ENCODE measurements around the gene NXPH3.

NXPH3 gene

DNA sequence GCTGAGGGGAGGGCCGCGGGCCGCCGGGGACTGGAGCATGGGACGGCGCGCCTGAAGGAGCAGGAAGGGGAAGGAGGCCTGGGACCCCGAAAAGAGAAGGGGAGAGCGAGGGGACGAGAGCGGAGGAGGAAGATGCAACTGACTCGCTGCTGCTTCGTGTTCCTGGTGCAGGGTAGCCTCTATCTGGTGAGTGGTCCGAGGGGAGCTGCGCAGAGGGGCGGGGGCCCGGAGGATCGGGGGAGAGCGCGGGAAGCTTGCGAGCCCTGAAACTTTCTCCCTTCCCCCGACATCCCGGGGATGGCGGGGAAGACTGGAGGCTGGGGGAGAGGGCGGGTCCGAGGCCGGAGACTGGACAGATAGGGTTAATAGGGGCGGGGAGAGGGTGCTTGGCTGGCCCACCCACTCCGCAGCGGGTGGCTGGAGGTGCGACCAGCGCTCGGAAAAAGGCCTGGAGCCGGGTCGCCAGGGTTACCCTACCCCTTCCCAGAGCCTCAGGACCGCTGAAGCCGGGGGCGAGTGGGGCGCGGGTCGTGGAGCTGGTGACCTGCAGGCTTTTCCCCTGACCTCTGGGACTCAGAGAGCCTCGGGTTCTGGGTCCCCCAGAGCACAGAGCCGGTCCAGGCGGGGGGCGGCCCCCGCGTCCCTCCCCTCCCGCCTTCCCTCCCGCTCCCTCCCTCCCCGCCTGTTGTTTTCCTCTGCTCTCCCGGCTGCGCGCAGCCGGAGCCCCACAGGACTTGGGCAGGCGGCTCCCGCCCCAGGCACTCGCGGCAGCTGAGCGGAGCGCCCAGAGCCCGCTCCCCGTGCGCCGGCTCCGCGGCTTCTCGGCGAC lies 631 bp downstream of the NXPH3 start:
- DNase-seq, result peak; percentile 16

DNA sequence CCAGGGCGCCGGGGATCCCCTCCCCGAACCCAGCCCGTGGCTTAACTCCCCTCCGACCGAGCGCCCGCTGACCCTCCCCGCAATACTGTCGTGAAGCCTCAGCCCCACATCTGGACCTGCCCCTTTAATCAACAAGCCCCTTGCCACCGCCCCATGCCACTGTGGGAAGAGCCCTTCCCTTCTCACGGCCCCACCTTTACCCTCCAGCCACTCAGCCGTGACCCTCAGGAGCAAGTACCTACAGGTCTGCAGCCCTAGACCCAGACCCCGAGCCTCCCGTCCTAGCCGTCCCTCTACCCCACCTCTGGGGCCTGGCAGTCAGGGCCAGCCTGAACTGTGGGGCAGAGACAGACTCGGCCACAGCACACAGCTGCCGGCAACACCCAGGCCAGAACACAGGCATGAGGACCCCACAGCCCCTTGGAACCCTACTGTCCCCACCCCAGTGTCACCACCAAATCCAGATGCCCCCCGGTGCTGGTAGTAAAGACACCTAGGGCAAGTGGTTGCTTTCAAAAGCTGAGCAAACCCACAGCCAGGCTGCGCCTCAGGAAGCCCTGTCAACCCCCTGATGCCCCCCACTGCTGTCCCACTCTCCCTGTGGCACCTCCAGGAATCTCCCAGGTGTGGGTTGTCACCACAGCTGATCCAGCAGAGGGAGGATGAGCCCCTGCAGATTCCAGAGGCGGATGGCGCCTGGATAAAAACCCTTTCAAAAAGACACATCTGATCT lies 1.4 kb downstream of the NXPH3 start:
- DNase-seq, result no peak

DNA sequence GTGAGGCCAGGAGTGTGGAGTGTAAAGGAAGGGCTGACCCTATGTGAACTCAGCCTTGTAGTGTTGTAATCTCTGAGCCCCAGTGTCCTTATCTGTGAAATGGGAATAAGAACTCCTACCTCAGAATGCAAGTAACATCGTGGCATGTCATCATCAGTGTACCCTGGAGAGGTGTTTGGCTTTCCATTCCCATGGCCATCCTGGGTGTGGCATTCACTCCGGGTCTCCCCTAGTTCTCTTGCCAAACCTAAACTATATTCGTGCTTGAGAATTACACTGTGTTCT lies 1.9 kb downstream of the NXPH3 start:
- no peak for DNase-seq

DNA sequence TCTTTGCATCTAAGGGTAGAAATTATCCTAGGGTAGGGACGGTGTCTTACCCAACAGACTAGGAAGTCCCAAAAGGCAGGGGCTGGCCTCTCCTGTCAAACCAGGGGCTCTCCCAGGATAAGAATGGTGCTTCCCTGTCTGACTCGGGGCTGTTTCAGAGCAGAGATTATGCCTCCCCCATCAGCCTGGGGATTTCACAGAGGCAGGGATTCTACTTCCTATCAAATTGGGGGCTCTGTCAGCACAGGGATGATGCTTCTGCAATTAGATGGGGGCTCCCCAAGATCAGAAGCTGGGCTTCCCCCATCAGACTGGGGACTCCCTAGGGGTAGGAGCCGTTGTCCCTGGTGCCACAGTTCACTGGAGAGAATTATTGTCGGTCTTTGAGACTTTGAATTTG lies 2.3 kb downstream of the NXPH3 start:
- no peak for DNase-seq

DNA sequence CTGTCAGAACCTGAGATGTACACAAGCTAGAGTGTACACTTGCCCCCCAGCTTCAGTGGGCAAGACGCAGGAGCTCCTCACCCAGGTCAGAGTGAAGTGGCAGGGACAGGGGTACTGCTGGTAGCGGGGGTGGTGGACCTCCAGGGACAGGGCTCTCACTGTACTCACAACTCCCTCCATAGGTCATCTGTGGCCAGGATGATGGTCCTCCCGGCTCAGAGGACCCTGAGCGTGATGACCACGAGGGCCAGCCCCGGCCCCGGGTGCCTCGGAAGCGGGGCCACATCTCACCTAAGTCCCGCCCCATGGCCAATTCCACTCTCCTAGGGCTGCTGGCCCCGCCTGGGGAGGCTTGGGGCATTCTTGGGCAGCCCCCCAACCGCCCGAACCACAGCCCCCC lies 2.7 kb downstream of the NXPH3 start:
- DNase-seq, result no peak

DNA sequence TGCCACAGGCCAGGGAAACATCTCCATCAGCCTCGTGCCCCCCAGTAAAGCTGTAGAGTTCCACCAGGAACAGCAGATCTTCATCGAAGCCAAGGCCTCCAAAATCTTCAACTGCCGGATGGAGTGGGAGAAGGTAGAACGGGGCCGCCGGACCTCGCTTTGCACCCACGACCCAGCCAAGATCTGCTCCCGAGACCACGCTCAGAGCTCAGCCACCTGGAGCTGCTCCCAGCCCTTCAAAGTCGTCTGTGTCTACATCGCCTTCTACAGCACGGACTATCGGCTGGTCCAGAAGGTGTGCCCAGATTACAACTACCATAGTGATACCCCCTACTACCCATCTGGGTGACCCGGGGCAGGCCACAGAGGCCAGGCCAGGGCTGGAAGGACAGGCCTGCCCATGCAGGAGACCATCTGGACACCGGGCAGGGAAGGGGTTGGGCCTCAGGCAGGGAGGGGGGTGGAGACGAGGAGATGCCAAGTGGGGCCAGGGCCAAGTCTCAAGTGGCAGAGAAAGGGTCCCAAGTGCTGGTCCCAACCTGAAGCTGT lies 3.4 kb downstream of the NXPH3 start:
- no peak for DNase-seq

DNA sequence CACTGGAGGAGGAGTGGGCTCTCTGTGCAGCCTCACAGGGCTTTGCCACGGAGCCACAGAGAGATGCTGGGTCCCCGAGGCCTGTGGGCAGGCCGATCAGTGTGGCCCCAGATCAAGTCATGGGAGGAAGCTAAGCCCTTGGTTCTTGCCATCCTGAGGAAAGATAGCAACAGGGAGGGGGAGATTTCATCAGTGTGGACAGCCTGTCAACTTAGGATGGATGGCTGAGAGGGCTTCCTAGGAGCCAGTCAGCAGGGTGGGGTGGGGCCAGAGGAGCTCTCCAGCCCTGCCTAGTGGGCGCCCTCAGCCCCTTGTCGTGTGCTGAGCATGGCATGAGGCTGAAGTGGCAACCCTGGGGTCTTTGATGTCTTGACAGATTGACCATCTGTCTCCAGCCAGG lies 3.9 kb downstream of the NXPH3 start:
- DNase-seq, result no peak

DNA sequence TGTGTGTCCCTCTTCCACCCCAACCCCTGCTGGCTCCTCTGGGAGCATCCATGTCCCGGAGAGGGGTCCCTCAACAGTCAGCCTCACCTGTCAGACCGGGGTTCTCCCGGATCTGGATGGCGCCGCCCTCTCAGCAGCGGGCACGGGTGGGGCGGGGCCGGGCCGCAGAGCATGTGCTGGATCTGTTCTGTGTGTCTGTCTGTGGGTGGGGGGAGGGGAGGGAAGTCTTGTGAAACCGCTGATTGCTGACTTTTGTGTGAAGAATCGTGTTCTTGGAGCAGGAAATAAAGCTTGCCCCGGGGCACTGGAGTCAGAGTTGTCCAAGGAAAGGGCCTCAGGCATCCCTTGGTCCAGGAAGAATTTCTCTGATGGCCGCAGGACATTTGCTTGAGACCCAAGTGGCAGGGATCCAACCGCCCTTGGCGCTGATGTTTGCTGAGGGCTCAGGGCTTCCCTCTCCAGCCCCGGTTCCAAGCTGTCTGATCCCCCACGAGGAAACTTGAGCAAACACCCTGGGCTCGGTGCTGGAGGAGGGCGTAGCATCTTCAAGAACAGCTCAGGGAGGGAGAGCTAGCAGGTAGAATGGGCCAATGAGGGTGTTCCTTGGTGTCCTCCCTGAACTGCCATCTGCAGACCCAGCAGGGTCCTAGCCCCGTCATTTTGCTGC lies 4.5 kb downstream of the NXPH3 start:
- no peak for DNase-seq

DNA sequence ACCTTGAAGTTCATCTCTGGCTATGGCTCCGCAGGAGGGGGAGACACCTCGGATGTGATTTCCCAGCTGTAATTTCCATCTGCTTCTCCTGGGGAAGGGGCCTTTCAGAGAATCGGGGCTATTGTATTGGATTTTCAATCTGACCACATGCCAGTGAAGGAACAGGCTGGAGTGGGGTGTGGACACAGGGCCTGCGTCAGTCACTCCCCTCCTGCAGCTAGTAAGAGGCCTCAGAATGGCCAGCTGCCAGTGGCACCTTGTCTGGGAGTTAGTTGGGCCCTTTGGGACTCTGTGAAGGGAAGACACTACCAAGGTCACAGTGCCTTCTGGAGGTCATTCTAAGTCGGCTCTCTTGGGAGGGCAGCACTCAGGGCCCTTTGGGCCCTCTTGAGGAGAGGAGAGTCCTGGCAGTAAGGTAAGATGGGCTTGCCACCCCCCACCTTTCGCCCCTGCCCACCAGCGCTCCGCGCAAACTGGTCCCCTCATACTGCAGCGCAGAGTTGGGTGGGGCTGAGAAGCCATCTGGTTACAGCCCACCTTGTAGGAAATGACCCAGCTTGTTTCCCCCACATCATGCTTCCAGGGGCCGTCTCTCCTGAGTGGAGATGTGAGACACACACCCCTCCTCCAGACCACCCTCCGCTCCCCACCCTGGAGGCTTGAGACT lies 5.4 kb downstream of the NXPH3 start:
- no peak for DNase-seq

DNA sequence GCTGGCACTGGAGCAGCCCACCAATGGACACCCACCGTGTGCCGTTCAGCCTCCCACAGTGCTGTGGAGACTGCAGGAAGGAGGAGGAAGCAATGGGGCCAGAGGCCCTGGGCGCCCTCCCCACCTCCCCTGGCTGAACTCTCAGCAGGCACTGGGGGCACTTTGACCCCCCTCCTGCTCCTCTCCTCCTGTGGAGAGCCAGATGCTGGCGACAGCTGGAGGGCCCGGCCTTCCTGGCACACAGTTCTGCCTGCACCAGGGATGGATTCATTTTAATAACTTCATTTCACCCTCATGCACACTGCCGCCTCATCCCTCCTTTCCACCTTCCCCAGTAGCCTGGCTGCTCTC lies 6.0 kb downstream of the NXPH3 start:
- DNase-seq, result no peak

DNA sequence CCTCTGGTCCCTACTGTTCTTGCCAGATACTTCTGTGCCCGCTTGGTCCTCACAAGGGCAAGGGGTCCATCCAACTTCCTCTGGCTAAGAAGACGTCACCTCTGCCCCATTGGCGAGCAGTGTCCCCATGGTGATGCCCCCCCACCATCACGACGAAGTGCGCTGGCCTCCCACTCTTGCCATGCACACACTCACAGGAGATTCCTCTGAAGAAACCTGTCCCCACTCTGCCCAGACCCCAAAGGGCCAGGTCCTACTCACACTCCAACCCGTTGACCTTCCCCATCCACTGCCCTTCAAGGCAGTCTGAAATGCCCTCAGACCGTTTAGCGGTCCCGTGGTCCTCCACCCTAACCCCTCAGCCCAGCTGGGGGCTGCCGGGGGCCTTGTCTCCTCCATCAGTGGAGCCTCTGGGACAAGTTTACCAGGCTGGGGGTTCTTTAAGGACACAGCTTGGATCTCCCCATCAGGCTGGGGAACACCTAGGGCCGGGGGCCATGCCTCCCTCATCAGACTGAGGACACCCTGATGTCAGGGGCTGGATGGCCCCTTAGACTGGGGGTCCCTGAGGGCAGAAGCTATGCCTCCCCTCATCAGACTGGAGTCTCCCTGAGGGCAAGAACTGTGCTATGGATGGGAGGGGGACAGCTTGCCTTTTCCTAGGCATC lies 6.5 kb downstream of the NXPH3 start:
- no peak for DNase-seq

DNA sequence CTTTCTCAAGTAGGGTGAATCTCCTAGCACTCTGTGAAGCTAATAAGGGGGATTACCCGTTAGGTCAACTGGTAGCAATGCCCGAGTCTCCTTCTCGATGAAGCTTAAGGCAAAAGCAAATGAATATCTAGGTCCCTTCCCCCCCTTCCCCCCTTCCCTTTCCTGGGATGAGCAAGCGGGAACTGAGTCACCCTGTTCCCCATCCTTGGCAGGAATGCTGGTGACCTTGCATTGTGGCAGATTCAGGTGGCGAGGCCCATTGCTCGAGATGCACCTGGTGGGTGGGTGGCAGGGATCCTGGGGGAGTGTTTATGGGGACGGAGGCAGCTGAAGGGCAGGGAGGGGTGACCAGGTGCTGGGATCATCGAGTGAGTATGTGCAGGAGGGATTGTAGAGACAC lies 7.1 kb downstream of the NXPH3 start:
- no peak for DNase-seq

DNA sequence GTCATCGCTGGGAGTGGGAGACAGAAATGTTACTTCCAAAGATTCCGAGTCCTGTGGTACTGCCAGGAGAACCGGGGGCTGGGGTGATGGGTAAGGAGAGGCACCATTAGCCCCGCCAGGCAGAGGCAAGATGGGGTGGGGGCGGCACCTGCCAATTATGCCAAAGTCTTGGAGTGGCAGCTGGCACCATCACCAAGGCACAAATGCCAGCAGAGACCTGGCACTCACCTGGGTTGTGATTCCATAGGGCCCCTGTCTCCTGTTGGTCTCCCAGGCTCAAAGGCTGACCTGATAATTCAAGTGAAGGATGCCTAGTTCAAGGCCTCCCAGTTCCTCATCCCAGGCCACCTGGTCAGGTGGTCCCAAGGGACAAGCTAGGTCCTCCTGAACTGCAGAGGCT lies 7.6 kb downstream of the NXPH3 start:
- DNase-seq, result no peak

DNA sequence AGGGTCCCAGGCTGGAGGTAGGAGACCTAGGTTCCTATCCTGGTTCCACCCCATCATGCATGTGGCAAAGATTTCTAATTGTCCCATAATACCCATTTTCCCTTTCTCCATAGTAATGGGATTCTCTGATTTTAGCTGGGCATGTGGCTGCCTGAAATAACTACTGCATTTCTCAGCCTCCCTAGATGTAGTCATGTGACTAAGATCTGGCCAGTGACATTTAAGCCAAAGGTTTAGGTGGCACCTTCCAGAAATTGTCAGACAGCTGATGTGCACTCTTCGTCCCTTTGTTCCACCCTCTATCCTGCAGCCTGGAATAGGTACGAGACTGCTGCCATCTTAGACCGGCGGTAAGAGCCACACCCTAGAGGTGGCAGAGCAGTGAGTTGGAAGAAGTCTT lies 8.2 kb downstream of the NXPH3 start:
- DNase-seq, result no peak

DNA sequence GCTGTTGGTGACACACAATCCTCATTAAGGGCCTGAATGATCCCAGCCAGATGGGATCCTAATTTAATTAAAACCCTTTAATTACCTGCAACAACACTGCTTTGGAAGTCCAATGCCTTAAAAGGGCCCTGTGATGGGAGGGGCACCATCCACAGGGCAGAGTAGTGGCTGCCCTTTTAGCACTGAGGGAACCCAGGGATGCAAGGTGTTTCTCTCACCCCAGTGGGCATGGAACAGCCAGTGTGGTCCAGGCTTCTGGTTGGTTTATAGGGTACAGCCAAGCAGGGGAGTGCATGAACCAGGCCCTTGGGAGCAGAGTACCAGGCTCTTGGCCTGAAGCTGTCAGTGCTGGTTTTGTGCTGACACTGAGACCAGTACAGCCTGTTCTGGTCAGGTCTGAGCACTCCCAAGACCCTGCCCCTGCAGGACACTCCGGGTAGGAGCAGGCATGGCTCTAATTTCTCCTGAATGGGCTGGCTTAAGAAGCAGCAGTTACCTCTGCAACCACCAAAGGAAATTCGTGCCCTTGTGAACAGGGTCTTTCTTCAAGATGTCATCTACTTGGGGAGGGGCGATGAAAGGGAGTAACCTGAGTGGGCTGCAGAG lies 9.9 kb downstream of the NXPH3 start:
- no peak for DNase-seq

DNA sequence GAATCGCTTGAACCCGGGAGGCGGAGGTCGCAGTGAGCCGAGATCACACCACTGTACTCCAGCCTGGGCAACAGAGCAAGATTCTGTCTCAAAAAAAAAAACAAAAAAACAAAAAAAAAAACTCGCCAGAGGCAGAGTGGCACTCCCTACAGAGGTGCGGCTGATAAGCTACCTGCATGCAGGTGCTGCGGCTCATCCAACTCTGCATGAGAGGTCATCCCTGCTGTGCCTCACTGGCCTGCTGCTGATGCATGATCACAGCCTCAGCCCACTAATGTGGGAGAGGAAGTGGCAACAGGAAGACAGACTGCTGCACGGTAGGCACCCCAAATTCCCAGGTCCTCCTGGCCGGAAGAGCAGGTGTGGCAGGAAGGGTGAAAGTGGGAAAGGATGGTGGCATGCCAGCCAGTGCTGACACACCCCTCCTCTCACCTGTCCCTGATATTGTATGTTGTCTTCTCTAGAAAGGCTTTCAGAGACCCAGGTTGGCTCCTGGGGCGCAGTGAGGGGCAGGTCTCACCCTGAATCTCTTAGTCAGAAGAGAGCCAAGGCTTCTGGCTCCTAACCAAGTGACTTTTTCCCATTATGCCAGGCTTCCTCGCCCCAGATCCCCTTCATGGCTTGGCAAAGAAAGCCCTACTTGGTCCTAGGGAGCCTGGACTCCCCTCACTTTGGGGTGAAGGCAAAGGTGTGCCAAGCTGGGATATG lies 11.8 kb downstream of the NXPH3 start:
- no peak for DNase-seq

DNA sequence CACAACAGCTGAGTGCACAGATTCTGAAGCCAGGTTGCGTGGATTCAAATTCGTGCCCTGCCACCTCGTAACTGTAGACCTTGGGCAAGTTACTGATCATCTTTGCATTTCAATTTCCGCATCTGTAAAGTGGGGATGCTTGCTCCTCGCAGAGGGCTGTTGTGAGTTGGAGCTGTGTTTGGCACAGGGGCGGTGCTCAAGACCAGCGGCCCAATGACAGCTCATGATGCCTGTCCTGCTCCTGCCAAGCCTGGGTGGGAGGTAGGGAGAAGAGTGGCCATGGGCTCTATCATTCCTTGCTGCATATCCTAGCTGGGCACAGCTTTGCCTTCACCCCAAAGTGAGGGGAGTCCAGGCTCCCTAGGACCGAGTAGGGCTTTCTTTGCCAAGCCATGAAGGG lies 12.6 kb downstream of the NXPH3 start:
- no peak for DNase-seq

DNA sequence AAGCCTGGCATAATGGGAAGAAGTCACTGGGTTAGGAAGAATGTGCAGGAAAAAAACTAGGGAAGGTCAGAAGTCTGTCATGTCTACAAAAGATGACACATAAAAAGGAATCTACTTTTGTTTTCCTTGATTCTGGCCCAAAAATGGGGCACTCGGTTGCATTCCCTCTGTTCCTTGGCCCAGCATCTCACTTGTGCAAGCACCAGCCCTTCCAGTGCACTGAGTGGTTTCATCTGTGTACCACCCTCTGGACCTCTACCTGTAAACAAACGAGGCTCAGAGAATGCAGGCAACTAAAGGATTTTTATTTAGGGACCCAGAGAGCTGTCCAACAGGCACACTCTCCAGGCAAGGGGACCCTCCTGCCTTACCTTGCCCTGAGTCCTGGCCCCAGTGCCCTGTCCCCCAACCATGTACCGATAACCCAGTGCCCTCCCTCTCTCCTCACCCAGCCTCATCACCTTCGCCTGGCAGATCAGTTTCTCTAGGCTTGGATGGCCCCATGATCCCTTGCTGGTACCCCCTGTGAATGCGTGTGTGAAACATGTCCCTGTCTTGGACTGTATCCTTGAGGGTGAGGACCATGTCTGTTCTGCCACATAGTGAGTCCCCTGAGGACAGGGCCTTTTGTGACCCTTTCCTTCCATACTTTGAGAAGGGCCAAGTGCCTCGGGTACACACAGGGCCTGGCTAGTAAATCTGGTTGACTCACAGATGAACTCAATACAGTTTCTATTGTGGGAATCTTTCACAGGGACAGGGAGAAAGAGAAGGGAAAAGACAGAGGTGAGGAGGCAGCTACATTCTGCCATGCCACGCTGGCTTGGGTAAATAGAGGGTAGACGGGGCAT lies 13.3 kb downstream of the NXPH3 start:
- no peak for DNase-seq

DNA sequence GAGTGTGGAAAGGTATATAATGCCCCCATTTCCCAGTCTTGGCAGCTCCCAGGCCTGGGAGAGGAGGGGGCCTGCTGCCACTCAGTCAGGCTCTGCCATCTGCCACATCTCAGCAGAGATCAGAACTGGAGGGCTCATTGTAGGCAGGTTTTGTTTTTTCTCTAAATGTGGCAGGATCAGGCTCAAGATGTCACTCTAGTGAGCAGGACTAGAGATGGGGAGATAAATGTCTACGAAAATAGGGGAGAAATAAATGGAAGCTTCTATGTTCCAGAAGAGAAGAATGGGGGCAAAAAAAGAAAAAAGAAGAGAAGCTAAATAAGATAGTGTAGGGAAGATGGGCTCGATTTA lies 13.9 kb downstream of the NXPH3 start:
- no peak for DNase-seq

DNA sequence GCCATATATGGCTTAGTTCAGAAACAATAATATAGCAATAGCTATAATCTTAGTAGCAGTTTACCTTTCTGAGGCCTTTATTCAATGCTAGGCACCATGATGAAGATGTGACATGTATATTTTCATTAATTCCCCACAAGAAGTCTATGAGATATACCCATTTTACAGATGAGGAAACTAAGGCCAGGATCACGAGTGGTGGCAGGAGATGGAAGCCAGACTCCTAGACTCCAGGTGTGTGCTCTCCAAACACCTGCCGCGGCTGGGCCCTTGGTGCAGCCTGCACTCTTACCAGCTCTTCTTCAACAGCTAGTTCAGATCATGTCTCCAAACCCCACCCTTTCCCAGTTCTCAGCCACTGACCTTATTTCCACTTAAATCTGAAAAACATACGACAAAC lies 15.2 kb downstream of the NXPH3 start:
- DNase-seq, result no peak

DNA sequence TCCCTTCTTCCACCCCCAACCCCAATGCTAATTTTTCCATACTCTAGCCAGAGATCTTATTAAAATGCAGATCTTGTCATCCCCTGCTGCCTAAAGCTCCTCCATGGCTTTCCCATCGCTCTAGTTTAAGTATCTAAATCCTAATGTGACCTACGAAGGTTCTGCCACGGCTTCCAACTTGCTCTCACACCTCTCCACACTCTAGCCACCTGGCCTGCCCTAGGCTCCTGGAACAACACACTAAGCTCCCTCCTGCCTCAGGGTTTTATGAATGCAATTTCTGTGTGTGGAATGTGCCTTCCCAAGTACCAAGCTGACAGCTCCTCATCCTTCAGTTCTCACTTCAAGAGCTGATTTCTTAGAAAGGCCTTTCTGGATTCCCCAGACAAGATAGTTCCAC lies 16.6 kb downstream of the NXPH3 start:
- no peak for DNase-seq
